ENCODE measurements around the gene LINC00632.

GRCh38 chrX:140713174-140713539 is 3.6 kb downstream of the LINC00632 start:
- TF ChIP-seq POLR2AphosphoS5 (IDR thresholded peaks at IDR 0.05; ENCODE audit: low read depth, low read length) (no peak), POLR2A (IDR thresholded peaks at IDR 0.05; ENCODE audit: low read depth, low read length) (no peak)

Measured in GM12891 (cell line).